ENCODE results near the gene CDKAL1.

CDKAL1 gene

DNA sequence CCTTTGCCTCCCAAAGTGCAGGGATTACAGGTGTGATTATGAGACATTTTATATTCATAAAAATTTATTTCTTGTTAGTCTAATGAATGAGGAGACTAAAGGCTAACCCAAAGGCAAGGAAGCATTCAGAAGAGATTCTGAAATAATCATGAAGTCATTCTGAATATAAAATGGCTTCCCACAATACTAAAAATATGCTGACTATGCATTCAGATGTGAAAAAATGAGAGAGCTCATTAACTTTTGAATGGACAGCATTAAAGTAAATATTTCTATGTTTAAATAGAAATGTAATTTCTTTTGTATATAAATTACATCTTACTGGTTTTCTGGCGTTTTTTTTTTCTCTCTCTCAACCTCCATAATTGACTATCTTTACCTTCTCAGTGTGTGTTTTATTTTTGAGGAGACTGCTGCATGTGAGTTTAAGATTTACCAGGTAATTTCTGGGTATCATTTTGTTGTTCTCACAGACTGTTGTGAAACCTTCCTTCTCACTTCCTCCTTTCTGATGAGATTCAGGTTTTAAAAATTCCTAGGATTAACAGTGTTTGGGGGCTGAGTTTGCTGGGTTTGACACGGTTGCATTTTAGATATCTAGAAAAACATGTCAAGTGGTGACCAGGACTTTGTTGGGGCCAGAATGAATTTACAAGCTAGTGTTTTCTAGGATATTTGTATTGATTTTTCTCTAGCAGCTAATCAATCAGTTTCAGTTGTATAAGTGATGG lies 316.6 kb downstream of the CDKAL1 start:
- DNase-seq = no peak

DNA sequence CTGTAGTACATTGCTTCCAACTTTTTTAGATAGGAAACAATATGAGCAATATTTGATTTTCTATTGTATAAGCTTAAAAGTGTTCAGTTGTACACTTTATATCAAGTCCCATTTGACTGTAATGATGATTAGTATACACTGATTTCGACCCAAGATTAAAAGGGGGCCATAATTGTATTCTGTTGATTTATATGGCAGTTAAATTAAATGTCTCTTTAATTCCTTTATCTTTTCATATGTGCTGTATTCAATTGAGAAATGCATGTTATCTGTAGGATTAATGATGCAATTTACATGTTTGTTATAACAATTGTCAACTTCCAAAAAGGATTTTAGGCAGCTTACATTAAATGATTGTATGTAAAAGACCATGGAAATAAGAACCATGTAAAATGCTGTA lies 317.5 kb downstream of the CDKAL1 start:
- no peak for DNase-seq

DNA sequence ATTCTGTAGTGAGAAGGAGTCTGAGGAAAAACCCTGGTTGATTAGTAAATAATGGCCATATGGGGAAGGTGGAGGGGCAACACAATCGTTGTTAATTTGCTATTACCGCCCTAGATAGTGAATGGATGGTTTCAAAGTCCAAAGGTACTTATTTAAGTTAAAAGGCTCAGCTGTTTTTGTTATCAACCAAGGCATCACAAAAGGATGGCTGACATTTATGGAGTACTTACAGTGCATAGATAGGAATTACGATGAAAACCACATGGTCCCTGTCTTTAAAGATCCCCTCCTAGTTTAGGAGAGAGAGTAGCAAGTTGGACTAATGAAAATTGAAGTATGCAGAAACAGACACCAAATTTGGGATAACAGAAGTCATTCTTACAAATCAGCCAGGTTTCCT lies 319.6 kb downstream of the CDKAL1 start:
- DNase-seq = no peak

DNA sequence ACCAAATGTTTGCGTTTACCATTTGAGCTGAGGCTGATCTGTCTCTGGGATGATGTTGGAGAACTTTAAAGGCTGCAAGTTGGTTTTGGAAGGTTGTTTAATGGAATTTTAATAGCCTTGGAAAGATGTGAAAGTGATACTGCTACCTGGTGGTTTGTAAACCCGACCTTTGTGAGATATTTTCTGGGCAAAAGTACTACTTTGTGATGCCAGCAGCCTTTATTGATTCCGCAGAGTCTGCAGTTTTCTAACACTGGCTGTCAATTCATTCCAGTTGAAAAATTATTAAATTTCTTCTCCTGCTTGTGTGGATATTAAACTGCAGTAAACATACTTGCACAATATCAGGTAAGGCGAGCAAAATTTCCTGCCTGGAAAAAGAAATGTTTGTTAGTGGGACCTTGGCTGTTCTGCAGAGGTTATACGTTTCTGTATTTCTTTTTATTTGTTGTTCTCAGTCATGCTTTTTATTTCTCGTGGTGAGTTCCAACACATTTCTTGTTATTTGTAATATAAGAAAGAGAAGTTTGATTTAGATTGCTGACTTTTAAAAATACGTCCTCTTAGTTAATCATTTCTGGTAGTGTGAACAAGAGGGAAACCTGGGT lies 322.5 kb downstream of the CDKAL1 start:
- no peak for DNase-seq

DNA sequence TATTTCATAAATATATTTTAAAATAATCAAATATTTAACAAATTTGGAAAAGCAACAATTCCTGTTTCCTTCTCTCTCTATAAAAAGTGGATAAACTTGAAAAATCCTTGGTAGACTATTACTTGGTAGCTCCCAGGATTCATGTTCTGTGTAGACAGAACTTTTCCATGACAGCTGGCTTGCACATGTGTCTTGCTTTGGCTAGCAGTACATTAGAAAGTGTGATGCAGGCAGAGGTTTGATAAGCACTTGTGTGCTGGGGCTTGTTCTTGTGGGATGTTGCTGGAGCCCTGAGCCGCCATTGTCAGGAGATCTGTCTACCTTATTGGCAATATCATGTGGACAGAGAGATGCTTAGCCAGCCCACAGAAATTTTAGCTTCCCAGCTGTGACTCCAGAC lies 327.2 kb downstream of the CDKAL1 start:
- no peak for DNase-seq

DNA sequence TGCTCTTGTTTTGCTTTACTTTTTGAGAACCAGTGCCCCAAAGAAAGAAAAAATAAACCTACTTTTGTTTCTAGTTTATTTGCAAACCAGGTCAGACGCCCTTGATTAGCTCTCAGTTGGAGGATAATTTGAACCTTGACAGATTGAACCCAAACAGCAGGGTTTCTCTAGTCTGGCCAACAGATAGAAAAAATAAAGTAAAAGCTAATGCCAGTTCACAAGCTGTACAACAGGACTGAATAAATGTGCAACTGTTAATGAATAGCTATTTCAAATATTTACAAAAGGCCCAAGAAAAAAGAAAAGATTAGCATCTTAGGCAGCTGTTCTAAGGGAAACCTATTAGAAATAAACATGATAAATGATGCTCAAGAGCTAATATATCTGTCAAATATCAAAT lies 331.8 kb downstream of the CDKAL1 start:
- DNase-seq = no peak

DNA sequence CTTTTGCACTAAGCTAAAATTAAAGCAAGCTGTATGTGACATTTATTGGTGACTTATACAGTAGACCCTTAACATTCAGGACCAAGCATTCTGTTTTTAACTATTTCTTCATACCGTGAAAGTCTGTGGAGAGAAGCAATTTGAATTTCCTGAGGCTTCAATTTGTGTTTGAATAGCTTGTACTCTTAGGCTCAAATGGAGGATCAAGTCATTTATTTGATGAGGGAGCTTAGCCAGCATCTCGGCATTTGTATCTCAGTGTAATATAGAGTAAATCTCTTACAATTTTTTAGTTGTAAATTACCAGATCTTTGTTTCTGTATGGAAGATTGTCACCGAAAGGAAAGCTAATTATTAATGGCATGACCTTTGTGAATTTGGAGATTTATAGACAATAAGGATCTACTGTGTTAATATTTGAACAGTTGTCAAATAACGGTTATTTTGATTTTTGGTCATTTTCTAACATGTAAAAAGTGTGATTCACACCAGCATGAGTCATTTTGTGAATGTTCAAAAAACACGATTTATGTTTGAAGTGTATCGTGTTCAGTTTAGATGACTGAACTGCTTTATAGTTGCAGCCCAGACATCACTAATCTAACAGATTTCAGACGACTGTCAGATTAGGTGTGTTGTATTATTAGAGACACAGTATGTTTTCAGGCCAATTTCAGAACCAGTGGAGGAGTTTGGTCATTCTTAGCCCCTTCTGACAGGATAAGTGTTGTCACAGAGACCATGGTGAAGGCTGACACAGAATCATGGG lies 332.9 kb downstream of the CDKAL1 start:
- no peak for DNase-seq

DNA sequence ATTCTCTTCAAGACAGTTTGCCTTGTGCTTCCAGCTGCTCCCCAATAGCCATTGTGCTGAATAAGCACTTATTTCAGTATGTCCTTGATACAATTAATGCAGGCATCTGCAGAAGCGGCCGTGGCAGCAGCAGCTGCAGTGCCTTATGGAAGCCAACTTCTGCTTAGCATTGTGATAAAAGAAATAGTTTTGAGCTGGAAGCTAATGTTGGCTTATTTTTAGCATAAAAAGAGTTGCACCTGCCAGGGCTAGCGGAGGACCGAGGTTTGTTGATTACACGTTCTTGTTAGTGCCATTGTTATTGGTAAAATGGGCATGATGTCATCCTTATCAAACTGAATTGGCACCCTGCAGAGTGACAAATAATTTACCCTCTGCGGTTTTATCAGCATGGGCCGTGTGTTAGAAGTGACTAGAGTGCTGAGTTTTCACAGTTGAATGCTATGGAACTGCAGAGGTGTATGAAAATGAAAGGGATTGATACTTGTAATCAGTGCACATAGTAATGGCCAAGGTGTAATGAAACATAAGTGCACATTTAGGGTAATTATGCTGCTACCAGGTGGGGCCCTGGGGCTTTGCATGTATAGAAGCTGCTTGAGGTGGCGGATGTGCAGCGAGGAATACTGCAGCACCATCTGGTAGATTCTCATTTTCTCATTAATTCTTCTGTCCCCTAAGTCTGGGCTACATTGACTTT lies 334.3 kb downstream of the CDKAL1 start:
- no peak for DNase-seq

DNA sequence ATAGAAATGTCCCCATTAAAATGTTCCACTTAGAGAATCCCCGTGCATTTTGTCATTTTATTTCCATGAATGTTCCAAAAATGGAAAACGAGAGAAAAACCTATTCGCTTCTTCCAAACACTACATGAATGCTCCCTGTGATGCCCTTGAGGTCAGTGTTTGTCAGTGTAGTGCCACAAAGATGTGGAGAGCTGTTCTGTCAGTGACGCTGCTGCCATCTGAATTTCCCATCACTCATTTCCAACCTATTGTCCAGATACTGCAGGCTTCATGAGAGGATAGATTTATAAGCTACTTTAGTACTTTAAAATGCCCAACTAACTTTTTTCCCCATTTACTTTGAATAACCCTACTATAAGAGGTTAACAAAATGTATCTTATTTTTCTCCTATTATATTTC lies 335.8 kb downstream of the CDKAL1 start:
- no peak for DNase-seq

DNA sequence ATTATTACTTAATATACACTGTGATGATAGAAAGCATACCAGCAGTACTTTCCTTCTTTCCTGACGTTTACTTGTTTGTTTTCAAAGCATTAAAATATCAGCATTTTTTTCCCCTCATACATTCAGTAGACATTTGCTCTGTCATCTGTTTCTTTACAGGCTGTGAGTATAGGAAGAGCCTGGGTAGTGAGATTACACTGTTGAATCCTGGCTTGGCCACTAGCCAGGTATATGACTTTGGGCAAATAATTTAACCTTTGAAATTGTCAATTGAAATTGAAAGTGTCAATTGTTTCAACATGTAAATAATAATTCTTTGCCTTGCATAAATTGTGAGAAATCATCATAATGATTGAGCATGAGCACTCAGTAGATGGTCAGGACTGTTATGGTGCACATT lies 336.2 kb downstream of the CDKAL1 start:
- no peak for DNase-seq

DNA sequence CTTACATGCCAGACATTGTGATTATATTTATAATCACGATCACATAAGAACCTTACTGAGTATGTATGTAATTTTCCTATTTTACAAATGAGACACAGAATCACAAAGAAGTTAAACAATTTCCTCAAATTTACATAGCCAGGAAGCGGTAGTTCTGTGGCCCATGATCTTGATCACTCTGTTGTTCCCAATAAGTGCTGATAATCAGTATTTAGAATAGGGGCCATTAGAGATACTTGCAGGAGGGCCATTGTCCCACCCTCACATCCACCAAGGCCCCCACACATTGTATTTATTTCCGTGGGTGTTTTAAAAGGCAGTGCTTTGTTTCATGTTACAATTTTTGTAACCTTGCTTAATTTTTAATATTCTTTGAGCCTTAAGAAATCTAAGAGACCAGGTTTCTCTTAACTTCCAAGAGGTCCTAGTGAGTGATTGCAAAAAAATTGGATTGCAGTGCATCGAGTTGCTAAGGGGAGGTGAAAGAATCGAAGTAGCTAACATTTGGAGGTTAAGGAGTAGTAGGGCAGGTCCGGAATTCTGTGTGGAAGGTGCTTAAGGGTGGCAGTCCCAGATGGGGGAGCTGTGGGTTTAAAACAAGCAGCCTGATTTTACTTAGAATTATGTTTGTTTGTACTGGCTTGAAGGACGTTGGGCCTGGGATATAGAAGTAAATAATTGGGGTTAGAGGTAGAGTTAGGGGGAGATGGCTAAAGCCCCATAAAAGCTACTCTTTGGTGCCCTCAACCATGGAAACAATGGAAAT lies 339.4 kb downstream of the CDKAL1 start:
- DNase-seq = no peak

DNA sequence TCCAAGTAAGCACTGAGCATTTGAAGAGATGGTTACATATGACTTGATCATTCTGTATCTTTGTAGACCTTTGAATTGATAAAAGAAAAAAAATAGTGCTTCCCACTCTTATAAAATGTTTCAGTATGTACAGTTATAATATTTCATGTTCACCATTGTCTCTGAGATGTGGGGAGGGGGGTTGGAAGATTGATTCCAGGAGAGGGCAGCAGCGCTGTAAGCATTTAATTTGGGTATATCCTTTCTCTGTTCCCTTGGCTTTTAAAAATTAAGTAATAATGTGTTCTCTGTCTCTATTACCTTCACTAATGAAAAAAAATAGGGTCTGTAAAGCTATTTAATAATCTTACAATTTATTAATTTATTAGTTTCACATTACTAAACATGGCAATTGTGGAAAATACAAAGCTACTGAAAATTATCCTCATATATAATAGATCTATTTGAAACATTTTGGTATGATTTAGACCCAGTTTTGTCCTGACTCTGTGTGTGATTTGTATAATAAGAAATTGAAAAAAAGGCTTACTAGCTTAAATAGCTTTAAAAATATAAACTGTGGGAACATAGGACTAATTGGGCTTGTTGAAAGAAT lies 341.2 kb downstream of the CDKAL1 start:
- DNase-seq = no peak

DNA sequence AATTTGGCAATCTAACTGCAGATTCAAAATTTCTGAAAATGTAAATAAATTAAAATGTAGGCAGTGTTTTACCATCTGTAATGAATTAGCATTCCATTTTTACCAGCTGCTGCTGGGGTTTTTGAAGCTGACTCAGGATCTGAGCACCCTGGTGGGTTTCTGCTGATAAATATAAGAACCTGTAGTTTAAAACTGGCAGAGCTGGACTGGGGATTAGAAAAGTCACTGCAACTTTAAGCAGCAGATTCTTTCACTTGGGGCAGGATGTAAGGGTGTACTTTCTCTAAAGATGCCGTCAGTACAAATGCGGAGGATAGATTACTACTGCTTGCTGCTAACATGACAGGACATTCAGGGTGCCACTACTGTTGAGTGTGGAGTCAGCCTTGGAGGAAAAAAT lies 341.8 kb downstream of the CDKAL1 start:
- no peak for DNase-seq

DNA sequence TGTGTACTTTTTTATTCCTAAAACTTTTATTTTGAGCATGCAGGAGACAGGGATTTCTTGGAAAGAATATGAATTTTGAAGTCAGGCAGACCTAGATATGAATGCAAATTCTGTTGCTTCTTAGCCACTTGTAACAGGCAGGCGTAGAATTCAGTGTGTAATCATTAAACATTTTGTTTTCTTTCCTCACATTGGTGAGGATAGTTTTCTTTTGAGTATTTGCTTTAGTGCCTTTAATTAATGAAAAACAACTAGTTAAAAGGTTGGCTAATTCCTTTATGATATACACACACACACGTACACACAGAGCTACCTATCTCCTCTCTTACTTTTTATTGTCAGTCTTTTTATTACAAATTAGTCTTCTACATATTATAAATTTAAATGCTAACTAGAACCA lies 342.3 kb downstream of the CDKAL1 start:
- no peak for DNase-seq

DNA sequence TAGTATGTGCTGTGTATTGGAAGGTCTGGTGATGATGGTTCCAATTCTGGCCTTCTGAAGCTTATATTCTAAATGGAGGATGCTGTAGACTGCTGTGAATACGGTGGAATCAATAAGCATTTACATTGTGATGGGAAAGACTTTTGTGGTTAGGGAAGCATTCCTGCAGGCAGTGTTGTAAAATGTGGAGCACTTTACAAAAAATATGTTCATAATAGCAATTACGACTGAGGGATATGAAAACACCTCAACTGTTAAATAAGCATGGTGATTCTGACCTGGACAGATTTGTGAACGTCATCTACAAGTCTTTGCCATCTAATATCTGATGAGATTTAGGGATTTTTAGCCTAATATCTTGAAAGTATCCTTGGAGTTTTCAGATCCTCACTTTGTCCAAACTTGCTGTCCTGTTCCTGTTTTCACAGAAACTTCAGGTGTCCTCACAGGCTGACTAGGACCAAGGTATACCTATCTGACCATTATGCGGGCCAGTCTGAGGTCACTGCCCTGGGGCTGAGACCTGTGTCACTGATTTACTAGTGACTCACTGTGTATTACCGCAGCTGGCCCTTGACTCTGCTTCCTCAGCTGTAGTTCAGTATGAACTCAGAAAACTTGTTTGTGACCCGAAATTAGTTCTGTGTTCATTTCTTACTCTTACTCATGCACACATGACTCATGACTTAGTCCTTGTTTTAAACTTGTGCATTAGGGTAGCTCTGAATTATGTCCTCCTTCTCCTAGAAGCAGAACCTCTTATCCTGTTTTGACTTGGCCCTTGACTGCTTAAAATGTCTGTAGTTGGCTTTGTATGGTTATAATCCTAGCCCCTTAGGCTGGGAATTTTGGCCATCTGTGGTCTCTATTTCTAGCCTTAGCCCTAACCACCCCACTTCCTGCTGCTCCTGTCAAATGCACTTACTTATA lies 343.0 kb downstream of the CDKAL1 start:
- no peak for DNase-seq

DNA sequence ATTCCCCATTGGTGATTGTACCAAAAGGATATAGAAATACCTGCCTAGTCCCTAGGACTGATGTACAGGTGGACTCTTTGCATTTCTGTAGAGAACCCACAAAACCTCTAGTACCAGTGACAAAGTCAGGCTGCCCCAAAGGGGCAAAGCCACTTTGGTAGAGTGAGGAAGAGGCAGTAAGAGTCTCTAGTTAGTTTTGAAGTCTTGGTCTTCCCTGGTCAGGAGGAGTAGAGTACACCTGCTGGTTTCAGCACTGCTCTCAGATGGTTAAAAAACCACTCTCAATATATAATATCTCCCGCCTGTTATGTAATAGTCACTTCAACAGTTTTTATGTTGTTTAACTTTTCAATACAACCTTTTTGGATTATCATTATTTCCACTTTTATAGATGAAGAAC lies 344.9 kb downstream of the CDKAL1 start:
- DNase-seq = no peak

DNA sequence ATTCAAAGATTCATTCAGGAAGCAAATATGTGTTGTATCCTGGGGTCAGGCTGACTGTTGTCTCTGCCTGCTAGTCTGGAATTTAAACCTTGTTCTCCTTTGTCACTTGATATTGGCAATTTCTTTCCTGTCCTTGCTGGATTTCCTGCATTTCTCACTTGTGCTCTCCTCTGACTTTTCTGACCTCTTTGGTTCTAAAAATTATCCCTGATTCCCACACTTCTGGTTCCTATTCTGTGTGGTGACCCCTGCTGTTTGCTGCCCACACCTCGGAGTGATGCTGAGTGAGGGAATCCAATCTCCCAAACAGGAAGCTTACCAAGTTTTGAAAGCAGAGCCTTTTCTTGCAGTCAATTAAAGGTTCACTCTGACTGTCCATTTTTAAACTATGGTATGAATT lies 345.3 kb downstream of the CDKAL1 start:
- DNase-seq = no peak

DNA sequence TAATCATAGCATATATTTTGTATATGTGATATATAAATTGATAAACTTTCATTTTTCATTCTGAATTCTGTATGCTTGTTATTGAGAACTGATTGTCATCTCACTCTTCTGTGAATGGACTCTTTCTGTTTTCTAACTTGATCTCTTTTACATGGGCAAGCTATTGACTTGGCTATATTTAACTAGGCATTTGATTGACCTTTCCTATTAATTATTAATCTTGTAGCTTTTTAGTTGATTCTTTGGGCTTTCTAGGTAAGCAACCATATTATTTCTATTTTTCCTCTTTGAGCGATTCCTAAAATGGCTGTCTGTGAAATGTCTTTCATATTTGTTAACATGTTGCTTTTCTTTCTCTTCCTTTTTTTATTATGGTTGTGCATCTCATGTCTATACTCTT lies 347.1 kb downstream of the CDKAL1 start:
- DNase-seq = no peak

DNA sequence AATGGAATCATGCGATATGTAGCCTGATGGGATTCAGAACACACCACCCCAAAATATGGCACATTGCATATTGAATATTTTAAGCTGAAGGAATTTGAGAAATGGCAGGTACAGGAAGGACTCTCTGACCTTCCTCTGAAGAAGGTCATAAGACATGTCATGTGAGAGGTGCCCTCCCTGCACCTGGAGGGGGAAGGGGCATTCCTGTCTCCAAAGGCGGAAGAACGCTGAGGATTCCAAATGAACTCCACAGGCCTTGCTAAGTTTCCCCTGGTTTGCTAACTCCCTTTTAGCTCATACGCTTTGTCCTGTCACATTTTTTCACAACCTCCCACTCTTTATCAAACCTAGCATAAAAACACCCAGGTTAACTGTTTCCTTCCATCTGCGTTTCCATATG lies 347.8 kb downstream of the CDKAL1 start:
- no peak for DNase-seq

DNA sequence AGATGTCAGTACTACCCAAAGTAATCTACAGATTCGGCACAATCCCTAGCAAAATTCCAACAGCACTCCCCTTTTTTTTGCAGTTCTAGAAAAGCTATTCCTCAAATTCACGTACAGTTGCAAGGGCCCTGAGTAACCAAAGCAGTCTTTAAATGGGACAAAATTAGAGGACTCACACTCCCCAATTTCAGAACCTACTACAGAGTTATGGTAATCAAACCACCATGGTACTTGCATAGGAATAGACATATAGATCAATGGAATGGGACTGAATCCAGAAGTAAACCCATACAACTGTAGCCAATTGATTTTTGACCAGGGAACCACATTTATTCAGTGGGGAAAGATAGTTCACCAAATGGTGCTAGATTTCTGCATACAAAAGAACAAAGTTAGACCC lies 350.8 kb downstream of the CDKAL1 start:
- no peak for DNase-seq

DNA sequence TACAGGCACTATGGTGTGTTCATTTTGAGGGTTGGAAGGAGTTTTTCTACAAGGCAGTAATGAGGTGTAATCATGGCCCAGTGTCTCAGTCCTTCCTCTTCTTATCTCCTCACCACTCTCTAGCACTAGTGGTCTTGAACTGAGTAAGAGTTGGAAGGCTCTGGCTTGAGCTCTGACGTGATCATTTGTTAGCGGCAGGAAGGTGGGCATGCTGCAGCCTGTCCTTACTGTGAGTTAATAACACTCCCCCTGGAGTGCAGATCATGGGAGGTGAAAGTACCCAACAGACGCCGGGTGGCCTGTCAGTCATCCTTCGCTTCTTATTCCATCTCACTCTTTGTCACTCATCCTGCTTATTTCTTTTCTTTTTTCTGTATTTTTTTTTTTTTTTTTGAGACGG lies 356.9 kb downstream of the CDKAL1 start:
- DNase-seq = no peak
